ENCODE results near the gene ROCK2.

DNA sequence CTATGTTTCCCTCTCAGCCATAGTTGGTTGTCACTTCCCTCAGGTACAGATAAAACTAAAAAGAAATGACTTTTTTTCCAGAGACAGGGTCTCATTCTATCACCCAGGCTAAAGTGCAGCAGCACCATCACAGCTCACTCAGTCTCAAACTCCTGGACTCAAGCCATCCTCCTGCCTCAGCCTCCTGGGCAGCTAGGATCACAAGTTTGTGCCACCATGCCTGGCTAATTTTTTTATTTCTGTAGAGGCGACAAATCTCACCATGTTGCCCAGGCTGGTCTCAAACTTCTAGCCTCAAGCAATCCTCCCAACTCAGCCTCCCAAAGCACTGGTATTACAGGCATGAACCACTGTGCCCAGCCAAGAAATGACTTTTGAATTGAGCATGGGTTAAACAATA, 8.2 kb downstream of the ROCK2 start:
- TF ChIP-seq, protein P1, sequence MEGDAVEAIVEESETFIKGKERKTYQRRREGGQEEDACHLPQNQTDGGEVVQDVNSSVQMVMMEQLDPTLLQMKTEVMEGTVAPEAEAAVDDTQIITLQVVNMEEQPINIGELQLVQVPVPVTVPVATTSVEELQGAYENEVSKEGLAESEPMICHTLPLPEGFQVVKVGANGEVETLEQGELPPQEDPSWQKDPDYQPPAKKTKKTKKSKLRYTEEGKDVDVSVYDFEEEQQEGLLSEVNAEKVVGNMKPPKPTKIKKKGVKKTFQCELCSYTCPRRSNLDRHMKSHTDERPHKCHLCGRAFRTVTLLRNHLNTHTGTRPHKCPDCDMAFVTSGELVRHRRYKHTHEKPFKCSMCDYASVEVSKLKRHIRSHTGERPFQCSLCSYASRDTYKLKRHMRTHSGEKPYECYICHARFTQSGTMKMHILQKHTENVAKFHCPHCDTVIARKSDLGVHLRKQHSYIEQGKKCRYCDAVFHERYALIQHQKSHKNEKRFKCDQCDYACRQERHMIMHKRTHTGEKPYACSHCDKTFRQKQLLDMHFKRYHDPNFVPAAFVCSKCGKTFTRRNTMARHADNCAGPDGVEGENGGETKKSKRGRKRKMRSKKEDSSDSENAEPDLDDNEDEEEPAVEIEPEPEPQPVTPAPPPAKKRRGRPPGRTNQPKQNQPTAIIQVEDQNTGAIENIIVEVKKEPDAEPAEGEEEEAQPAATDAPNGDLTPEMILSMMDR (IDR thresholded peaks at IDR 0.05): no peak
- TF ChIP-seq, protein P2, sequence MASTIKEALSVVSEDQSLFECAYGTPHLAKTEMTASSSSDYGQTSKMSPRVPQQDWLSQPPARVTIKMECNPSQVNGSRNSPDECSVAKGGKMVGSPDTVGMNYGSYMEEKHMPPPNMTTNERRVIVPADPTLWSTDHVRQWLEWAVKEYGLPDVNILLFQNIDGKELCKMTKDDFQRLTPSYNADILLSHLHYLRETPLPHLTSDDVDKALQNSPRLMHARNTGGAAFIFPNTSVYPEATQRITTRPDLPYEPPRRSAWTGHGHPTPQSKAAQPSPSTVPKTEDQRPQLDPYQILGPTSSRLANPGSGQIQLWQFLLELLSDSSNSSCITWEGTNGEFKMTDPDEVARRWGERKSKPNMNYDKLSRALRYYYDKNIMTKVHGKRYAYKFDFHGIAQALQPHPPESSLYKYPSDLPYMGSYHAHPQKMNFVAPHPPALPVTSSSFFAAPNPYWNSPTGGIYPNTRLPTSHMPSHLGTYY (CRISPR knock-in tag; IDR thresholded peaks at IDR 0.05): no peak
- TF ChIP-seq GRHL2 (CRISPR knock-in tag; IDR thresholded peaks at IDR 0.05; ENCODE audit: insufficient replicate concordance, severe bottlenecking): no peak

Measured in WTC11 (cell line).